ENCODE results near the gene PNKP.

The PNKP gene

DNA sequence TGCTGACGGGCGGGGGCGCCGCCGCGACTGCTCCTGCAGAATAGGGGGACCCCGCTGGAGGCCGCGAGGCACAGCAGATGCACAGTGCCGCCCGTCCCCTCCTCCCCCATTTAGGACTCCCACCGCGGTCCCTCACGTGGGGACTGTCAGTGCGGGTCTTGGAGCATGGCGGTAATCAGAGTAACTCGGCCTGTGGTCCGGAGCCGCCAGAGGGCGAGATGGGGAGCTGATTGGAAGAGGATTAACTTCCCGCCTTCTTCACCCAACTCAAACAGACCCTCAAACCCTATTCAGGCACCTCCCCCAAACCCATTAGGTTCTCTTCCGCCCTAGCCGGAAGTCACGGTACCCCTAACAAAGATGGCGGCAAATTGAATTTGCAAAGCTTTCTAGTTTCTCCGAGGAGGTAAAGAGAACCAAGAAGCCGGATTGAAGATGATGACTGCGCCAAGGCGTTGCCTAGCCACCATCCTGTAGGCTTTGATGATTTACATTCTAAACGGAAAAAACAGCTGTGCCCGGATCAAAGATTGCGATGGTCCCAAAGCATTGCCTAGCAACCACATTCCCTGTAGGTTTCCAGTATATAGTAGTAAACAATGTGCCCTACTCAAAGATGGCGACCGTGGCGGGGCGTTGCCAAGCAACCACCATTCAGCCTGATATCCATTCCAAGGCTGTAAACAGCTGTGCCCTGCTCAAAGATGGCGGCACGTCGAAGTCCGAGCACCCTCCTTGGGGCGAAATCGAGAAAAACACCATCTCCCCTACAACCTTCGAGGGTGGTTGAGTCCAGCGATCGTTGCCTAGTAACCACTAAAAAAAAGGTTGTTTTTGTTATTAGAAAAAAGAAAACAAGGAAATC, 54.1 kb downstream of the PNKP start, which contains the start of gene FUZ (continued):
- TF ChIP-seq ZNF133 (tag by site-specific recombination; IDR thresholded peaks at IDR 0.05) (no peak), ZNF211 (tag by site-specific recombination; IDR thresholded peaks at IDR 0.05; ENCODE audit: low read depth) (no peak), ZNF10 (tag by site-specific recombination; IDR thresholded peaks at IDR 0.05) (peak; percentile 47; the same call in 1 of the 2 replicates), ZNF629 (tag by site-specific recombination; IDR thresholded peaks at IDR 0.05) (0 out of 2 replicates have a peak, but pooled peaks have one; percentile 29), ZFP41 (tag by site-specific recombination; IDR thresholded peaks at IDR 0.05; ENCODE audit: borderline replicate concordance) (no peak), SP3 (tag by site-specific recombination; IDR thresholded peaks at IDR 0.05) (peak; percentile 80), REPIN1 (tag by site-specific recombination; IDR thresholded peaks at IDR 0.05; ENCODE audit: low read depth) (no peak), ZNF223 (tag by site-specific recombination; IDR thresholded peaks at IDR 0.05) (no peak), ZNF114 (tag by site-specific recombination; IDR thresholded peaks at IDR 0.05) (no peak), ZNF23 (tag by site-specific recombination; IDR thresholded peaks at IDR 0.05; ENCODE audit: borderline replicate concordance) (no peak), BCL11B (tag by site-specific recombination; IDR thresholded peaks at IDR 0.05; ENCODE audit: low read depth) (no peak), ZNF792 (tag by site-specific recombination; IDR thresholded peaks at IDR 0.05) (no peak), ZNF530 (tag by site-specific recombination; IDR thresholded peaks at IDR 0.05; ENCODE audit: low read depth) (no peak), ZNF544 (tag by site-specific recombination; IDR thresholded peaks at IDR 0.05) (no peak), IKZF3 (tag by site-specific recombination; IDR thresholded peaks at IDR 0.05) (peak; percentile 84), ZNF473 (tag by site-specific recombination; IDR thresholded peaks at IDR 0.05) (no peak), ZNF560 (tag by site-specific recombination; IDR thresholded peaks at IDR 0.05; ENCODE audit: borderline replicate concordance) (no peak), ZNF707 (tag by site-specific recombination; IDR thresholded peaks at IDR 0.05) (no peak), GLIS2 (tag by site-specific recombination; IDR thresholded peaks at IDR 0.05) (peak; percentile 81), ZNF157 (tag by site-specific recombination; IDR thresholded peaks at IDR 0.05) (no peak), ZNF76 (tag by site-specific recombination; IDR thresholded peaks at IDR 0.05; ENCODE audit: borderline replicate concordance, low read depth) (peak; percentile 70; the same call in 1 of the 2 replicates), HOXC10 (CRISPR knock-in tag; IDR thresholded peaks at IDR 0.05) (no peak)
- TF ChIP-seq, protein P1, sequence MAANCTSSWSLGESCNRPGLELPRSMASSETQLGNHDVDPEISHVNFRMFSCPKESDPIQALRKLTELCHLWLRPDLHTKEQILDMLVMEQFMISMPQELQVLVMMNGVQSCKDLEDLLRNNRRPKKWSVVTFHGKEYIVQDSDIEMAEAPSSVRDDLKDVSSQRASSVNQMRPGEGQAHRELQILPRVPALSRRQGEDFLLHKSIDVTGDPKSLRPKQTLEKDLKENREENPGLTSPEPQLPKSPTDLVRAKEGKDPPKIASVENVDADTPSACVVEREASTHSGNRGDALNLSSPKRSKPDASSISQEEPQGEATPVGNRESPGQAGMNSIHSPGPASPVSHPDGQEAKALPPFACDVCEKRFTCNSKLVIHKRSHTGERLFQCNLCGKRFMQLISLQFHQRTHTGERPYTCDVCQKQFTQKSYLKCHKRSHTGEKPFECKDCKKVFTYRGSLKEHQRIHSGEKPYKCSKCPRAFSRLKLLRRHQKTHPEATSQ (tag by site-specific recombination; IDR thresholded peaks at IDR 0.05): no peak
- TF ChIP-seq, protein P2, sequence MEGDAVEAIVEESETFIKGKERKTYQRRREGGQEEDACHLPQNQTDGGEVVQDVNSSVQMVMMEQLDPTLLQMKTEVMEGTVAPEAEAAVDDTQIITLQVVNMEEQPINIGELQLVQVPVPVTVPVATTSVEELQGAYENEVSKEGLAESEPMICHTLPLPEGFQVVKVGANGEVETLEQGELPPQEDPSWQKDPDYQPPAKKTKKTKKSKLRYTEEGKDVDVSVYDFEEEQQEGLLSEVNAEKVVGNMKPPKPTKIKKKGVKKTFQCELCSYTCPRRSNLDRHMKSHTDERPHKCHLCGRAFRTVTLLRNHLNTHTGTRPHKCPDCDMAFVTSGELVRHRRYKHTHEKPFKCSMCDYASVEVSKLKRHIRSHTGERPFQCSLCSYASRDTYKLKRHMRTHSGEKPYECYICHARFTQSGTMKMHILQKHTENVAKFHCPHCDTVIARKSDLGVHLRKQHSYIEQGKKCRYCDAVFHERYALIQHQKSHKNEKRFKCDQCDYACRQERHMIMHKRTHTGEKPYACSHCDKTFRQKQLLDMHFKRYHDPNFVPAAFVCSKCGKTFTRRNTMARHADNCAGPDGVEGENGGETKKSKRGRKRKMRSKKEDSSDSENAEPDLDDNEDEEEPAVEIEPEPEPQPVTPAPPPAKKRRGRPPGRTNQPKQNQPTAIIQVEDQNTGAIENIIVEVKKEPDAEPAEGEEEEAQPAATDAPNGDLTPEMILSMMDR (tag by site-specific recombination; IDR thresholded peaks at IDR 0.05): peak; percentile 91
- TF ChIP-seq, protein P3, sequence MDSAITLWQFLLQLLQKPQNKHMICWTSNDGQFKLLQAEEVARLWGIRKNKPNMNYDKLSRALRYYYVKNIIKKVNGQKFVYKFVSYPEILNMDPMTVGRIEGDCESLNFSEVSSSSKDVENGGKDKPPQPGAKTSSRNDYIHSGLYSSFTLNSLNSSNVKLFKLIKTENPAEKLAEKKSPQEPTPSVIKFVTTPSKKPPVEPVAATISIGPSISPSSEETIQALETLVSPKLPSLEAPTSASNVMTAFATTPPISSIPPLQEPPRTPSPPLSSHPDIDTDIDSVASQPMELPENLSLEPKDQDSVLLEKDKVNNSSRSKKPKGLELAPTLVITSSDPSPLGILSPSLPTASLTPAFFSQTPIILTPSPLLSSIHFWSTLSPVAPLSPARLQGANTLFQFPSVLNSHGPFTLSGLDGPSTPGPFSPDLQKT (IDR thresholded peaks at IDR 0.05; ENCODE audit: borderline replicate concordance, low read depth, low read length): no peak
- TF ChIP-seq, protein P4, sequence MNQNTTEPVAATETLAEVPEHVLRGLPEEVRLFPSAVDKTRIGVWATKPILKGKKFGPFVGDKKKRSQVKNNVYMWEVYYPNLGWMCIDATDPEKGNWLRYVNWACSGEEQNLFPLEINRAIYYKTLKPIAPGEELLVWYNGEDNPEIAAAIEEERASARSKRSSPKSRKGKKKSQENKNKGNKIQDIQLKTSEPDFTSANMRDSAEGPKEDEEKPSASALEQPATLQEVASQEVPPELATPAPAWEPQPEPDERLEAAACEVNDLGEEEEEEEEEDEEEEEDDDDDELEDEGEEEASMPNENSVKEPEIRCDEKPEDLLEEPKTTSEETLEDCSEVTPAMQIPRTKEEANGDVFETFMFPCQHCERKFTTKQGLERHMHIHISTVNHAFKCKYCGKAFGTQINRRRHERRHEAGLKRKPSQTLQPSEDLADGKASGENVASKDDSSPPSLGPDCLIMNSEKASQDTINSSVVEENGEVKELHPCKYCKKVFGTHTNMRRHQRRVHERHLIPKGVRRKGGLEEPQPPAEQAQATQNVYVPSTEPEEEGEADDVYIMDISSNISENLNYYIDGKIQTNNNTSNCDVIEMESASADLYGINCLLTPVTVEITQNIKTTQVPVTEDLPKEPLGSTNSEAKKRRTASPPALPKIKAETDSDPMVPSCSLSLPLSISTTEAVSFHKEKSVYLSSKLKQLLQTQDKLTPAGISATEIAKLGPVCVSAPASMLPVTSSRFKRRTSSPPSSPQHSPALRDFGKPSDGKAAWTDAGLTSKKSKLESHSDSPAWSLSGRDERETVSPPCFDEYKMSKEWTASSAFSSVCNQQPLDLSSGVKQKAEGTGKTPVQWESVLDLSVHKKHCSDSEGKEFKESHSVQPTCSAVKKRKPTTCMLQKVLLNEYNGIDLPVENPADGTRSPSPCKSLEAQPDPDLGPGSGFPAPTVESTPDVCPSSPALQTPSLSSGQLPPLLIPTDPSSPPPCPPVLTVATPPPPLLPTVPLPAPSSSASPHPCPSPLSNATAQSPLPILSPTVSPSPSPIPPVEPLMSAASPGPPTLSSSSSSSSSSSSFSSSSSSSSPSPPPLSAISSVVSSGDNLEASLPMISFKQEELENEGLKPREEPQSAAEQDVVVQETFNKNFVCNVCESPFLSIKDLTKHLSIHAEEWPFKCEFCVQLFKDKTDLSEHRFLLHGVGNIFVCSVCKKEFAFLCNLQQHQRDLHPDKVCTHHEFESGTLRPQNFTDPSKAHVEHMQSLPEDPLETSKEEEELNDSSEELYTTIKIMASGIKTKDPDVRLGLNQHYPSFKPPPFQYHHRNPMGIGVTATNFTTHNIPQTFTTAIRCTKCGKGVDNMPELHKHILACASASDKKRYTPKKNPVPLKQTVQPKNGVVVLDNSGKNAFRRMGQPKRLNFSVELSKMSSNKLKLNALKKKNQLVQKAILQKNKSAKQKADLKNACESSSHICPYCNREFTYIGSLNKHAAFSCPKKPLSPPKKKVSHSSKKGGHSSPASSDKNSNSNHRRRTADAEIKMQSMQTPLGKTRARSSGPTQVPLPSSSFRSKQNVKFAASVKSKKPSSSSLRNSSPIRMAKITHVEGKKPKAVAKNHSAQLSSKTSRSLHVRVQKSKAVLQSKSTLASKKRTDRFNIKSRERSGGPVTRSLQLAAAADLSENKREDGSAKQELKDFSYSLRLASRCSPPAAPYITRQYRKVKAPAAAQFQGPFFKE (tag by site-specific recombination; IDR thresholded peaks at IDR 0.05; ENCODE audit: borderline replicate concordance): no peak
- TF ChIP-seq, protein P5, sequence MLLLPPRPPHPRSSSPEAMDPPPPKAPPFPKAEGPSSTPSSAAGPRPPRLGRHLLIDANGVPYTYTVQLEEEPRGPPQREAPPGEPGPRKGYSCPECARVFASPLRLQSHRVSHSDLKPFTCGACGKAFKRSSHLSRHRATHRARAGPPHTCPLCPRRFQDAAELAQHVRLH (tag by site-specific recombination; IDR thresholded peaks at IDR 0.05): peak; percentile 82
- TF ChIP-seq, protein P6, sequence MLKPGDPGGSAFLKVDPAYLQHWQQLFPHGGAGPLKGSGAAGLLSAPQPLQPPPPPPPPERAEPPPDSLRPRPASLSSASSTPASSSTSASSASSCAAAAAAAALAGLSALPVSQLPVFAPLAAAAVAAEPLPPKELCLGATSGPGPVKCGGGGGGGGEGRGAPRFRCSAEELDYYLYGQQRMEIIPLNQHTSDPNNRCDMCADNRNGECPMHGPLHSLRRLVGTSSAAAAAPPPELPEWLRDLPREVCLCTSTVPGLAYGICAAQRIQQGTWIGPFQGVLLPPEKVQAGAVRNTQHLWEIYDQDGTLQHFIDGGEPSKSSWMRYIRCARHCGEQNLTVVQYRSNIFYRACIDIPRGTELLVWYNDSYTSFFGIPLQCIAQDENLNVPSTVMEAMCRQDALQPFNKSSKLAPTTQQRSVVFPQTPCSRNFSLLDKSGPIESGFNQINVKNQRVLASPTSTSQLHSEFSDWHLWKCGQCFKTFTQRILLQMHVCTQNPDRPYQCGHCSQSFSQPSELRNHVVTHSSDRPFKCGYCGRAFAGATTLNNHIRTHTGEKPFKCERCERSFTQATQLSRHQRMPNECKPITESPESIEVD (tag by site-specific recombination; IDR thresholded peaks at IDR 0.05): no peak

All from HEK293 (cell line).